Measurements from ENCODE around the gene DNM3. TPM values are rescaled to one million over a fixed set of nuclear protein-coding genes. Genes with fewer than 3 reads are reported as not detected.

The DNM3 gene
- polyA plus RNA-seq, 1 donor = 3.9 TPM

DNA sequence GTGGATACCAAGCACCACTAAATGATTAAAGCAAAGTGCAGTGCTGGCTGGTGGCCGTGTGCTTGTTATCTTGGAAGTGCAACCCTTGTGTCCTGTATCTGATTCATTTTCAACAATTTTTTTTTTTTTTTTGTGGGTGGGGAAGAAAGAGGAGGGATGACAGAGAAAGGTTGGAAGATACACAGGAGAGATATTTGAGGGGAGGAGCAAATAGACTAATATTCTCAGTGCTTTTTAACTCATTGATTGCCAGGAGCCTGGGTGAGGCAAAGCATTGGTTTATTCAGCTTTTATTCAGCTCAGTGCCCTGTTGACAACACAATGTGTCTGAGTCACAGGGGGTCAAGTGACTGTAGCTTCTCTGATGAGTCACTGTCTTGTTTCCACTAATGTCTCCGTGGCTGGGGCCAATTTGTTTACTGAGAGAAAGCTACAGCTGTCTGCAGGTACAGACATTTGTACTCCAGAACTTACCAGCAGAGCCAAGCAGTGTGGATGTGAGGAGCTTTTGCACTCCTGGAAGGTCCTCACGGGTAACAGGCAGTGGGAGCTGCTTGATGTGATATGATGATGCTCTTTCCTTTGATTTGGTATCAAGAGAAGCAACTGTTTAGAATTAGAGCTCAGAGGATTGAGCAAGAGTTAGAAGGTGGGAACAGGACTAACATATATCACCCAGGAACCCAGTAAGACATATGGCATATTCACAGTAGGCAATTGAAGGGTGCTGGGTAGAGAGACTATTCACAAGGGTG lies 23.6 kb upstream of the DNM3 start:
- no peak for DNase-seq

DNA sequence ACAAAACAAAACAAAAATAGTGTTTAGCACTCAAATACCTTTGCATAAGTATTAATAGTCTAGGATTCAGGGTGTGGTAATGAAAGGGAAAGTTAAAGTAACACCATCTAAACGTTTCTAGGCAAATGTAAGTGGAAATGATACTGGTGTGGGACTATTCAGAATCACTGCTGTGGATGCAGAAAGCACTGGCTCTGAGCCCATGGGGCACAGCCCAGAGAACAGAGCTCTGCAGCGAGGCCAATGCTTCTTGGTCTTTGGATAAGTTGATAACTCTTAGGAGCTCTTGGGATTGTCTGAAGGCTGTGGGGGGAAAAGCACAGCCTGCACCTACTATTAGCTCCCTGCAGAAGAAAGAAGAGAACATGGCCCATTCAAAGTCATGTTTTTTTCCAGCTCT lies 21.4 kb upstream of the DNM3 start:
- DNase-seq = no peak

DNA sequence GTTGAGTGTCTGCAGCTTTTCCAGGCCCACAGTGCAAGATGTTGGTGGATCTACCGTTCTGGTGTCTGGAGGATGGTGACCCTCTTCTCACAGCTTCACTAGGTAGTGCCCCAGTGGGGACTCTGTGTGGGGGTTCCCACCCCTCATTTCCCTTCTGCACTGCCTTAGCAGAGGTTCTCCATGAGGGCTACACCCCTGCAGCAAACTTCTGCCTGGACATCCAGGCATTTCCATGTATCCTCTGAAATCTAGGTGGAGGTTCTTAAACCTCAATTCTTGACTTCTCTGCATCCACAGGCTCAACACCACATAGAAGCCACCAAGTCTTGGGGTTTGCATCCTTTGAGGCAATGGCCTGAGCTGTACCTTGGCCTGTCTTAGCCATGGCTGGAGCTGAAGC lies 14.3 kb upstream of the DNM3 start:
- DNase-seq = no peak

DNA sequence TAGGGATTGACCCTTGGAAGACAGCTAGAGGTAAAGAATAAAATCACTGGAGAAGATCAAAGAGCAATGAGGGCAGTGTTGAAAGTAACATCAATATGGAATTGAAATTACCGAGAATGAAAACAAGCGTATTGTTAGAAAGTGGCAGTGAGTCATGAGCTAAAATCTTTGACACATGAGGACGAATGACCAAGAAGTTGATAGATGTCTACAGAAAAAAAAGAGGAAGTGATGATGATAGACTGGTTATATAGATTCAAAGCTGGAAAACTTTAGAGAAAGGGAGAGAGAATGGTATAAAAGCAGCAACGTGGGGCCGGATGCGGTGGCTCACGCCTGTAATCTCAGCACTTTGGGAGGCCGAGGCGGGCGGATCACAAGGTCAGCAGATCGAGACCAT lies 12.5 kb upstream of the DNM3 start:
- DNase-seq = no peak

DNA sequence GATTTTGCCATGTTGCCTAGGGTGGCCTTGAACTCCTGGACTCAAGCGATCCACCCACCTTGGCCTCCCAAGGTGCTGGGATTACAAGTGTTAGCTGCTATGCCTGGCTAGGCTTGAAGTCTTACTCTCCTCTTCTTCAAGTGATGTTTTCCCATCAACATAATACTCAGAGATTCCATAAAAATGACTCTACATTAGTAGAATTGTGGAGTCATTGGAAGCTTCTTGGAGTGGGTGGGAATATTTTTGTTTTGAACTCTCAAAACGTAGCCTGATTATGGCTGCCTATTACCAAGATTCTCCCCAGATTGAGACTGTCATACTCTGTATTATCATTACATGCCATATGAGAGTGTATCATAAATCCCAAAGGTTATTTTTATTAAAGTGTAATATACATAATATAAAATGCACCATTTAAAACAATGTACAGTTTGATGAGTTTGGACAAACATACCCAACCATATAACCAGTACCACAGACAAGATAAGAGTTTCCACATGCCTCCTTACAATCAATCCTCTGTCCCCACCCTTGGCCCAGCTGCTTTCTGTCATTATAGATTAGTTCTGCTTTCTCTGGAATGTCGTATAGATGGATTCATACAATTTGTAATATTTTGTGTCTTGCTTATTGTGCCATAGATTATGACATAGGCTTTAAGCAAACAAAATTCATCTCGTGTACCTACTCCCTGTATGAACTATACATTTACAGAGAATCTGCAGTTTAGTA lies 8.0 kb upstream of the DNM3 start:
- no peak for DNase-seq

DNA sequence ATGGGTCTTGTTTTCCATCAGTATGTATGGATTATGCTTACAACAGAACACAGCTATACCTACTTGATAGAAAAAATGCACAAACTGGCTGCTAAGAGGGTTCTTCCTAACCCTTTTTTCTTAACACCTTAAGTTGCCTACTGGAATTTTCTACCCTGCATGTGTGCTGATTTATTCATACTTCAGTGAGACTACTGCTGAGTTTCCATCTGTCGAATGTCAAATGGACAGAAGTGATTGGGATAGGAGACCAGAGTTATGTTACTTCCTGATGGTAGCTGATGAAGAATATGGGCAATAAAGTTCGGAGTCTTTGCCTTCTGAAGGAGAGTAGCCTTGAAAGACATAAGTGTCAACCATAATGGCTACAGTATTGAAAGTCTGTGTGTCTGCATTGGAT lies 6.5 kb upstream of the DNM3 start:
- DNase-seq = no peak

DNA sequence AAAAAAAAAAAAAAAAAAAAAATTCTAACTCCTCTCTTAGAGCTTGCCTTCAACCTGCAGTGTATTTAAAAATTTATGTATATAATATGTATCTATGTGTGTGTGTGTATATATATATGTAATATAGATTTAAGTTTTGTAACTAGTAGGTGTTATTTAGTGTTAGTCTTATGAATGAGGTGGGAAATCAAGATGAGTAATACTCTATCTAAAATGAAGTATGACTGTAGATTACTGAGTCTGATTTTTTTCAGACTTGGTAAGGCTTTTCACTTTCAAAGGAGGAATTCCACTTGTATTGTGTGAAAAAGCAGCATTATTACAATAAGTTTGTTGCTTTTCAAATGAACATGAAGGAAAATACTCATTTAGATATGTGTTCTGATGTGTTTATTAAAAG lies 5.4 kb upstream of the DNM3 start:
- DNase-seq = no peak

DNA sequence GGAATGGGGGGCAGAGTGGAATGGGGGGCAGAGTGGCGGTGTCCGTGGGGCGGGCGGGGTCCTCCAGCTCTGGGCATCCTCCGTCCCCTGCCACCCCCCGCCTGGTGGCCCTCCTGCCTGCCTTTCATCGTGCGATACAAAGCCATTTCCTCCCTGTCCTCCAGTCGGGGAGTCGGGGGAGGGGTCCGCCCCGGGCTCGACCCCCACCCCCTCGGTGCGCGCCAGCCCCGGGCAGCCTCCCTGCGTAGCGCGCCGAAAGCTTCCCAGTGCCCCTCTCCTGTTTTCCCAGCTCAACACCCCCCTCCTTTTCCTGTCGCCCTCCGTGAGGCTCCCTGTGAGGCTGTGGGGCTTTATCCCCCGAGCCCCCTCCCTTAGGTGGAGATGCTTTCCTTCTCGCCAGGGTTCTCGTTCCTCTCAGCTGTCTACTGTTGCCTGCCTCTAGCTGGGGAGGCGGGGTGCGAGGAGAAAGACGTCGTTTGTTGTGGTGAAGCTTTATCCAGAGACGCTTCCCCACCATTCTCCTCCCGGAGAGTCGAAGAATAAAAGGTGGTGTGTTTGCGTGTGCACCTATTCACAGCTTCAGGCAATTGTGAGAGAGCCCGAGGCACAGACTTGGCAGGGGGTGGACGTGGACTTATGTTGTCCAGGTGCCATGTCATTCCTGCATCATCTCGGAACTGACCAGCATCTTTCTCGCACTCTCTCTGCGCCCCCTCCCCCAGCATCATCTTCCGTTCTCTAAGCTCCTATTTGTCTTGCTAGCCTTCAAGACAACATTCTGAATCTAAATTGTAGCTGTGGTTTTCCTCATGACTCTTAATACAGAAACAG lies 848 bp downstream of the DNM3 start:
- no peak for DNase-seq

DNA sequence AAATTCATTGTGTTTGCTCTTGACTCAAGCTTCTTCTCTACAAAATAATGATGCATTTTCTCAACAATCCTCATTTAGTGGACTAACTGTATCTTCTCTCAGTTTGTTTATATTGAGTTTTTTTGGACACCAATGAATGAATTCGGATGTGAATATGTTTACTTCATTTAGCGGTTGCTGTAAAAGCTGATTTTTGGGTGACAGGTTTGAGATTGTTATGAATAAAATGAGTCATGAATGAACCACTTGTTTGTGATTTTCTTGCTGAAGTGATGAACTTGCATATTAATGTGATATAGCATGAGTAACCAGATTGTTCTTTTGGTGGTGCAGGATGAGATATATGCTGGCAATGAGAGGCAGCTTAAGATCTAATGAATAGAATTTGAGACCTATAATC lies 3.1 kb downstream of the DNM3 start:
- no peak for DNase-seq

DNA sequence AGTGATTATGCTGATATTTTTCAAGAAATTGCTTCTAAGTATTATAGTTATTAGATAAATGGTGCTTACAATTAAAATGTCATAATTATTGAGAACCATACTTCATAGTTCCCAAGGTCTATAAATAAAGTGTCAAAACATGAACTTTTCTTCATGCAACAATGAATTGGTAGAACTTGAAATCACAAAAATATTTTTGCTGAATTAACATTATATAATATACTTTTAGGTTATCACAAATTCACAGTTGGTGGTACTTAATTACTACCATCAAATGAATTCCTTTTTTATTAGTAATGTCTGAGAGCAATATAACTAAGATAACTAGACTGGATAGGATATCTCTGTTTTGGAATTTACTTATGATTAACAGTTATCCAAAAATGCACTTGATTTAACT lies 4.7 kb downstream of the DNM3 start:
- DNase-seq = no peak

DNA sequence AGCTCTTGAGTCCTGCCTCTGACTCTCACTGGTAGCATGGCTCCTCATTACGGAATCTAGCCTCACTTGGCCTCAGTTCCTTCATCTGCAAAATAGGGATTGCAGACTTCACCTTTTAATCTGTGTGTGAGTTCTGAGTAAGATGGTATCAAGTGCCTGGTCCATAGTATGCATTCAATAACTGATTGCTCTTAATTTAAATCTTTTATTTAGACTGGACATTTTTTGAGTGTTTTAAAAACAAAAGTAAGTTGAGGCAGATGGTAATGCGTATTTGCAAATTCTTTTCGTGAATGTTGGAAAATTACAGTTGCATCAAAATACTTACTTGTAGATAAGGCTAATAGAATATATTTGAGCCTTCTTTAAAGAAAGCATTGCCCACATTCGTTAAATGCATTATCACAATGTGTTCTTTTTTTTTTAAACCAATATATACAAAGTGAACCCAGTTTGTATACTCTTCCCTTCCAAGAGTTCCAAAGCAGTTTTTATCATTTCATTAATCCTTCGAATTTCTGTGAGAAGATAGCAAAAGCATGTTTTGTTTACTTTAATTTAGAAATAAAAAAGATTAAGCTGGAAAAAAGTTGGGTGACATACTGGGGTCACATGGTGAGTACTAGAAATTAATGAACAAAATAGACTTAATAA lies 8.1 kb downstream of the DNM3 start:
- no peak for DNase-seq

DNA sequence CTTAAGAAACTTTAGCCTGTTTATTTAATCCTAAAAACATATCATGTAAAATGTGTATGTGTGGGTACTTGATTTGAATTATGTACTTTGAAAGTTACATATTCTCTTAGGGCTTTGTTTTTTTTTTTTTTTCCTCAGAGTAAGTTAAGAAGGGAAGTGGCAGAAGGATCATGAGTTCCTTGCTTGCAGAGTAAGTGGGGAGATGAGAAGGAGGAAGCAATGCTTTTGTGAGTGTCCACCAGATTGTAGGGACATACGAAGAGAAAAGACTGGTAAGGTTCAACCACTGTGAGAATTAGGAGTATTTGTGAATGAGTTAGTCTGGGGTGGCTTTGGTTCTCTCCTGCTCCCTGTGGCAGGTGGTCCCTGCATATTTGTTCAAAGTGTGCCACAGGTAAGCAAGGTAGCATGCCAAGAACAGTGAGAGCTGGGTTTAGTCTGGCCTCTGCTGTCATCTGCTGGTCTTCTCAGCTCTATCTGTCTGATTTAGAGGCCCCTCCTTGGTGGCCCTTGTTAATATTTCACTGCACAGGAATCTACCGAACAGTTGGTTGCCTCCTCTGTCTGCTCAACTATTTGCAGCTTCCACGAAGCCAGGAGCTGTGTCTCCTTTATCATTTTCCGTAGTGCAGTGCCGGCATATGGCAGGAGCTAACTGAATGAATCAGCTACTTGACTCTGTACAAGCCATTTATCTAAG lies 9.5 kb downstream of the DNM3 start:
- DNase-seq = no peak

DNA sequence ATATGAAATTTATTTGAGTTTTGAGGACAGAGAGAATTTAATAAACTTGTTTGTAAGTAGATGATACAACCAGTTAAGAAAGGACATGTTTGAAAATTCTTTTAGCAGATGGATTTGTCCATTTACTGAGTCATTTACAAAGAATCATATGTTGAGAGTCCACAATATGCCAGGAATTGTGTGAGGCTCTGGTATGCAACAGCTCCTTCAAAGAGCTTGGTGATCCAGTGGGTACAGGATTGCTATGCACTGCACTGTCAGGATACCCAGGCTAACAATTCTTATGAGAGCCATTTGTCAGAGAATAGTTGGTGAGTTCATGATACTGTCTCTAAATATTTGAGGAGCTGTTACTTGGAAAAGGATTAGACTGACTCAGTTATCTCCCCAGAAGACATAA lies 11.0 kb downstream of the DNM3 start:
- DNase-seq = no peak

DNA sequence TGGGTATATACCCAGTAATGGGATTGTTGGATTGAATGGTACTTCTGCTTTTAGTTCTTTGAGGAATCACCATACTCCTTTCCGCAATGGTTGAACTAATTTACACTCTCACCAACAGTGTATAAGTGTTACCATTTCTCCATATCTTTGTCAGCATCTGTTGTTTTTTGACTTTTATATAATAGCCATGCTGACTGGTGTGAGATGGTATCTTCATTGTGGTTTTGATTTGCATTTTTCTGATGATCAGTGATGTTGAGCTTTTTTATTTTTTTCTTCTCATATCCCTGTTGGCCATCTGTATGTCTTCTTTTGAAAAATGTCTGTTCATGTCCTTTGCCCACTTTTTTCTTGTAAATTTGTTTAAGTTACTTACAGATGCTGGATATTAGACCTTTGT lies 14.1 kb downstream of the DNM3 start:
- no peak for DNase-seq

DNA sequence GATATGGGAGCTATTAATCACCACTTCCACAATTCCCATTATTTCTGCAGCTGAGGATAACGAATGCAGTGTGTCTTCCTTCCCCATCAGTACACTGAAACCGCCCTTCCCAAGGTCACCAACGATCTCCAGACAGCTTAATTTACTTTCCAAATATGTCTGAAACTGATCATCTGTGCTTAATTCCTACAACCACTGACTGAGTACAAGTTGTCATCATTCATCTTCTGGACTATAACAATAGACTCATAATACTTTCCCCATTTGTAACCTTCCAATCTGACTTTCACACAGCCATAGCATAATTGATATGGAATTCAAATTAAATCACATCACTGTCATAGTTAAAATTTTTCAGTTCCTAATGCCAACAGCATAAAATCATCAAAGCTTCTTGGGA lies 17.4 kb downstream of the DNM3 start:
- DNase-seq = no peak

DNA sequence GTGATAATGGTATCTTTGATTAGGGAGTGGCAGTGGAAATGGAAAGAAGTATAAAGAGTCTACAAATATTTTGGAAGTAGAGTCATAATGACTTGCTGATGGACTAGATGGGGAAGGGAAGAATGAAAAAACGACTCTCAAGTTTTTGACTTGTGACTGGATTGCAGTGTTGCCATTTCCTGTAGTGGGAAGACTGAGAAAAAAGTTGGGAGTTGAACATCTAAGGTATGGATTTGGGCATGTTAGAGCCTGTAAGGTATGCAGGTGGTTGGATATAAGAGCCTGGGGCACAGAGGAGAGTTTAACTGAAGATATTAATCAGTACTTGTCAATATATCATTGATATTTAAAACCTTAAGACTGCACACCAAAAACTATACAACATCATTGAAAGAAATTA lies 19.4 kb downstream of the DNM3 start:
- DNase-seq = no peak

DNA sequence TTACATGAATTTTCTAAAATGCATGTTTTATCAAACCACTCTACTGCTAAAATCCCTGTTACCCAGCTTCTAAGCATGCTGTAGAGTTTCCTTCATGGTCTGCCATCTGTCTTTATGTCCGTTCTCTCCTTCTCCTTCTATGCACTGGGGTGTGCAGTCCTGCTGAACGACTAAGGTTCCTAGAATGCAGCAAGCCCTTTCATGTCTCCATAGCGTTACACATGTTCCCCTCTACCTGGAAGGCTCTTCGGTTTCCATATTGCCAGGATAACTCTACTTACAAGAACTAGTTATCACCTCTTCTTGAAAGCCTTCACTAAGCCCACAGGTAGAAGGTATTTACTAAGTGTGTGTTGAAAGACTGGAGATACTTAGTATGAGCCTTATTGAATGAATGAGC lies 22.2 kb downstream of the DNM3 start:
- DNase-seq = no peak

DNA sequence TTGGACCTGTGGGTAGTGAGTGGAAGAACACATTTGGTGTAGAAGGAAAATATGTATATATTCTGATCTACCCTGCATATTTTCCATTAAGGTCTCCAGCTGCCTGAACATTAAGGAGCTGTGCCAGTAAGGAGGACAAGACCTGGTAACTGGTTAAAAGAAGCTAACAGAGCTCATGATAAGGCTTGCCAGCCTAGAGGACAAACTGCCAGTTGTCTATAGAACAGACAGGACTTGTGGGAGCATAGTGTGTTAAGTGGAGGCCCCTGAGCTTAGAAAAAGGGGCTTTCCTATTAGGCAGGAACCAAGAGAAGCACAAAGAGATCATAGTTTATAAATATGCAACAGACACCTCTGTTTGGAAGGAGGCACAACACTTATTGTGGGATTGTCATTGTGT lies 23.0 kb downstream of the DNM3 start:
- no peak for DNase-seq

DNA sequence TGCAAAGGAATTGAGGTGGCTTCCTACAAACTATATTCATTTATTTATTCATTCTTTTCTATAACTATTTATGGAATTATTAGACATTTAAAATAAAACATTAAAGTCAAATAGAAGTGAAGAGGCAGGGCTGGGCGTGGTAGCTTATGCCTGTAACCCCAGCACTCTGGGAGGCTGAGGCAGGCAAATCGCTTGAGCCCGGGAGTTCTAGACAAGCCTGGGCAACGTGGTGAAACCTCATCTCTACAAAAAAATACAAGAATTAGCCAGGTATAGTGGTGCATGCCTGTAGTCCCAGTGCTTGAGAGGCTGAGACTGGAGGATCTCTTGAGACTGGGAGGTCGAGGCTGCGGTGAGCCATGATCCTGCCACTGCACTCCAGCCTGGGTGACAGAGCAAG lies 23.8 kb downstream of the DNM3 start:
- no peak for DNase-seq

DNA sequence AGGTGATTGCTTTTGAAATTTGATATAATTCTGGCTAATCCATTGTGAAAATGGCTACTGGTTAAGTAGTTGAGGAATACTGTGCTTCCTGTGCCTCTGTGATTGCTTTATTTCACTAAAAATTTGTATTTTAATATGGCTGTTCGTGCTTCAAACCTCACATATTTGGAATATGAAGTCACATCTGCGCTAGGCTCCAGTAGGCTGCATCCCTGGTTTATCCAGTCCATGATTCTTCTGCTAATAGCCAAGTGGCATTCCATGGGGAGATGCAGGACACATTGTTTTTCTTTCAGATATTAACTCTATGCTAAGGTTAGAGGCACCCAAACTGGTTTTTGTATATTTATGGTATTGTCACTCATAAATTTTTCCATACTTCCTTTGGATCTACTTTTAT lies 25.9 kb downstream of the DNM3 start:
- DNase-seq = no peak

DNA sequence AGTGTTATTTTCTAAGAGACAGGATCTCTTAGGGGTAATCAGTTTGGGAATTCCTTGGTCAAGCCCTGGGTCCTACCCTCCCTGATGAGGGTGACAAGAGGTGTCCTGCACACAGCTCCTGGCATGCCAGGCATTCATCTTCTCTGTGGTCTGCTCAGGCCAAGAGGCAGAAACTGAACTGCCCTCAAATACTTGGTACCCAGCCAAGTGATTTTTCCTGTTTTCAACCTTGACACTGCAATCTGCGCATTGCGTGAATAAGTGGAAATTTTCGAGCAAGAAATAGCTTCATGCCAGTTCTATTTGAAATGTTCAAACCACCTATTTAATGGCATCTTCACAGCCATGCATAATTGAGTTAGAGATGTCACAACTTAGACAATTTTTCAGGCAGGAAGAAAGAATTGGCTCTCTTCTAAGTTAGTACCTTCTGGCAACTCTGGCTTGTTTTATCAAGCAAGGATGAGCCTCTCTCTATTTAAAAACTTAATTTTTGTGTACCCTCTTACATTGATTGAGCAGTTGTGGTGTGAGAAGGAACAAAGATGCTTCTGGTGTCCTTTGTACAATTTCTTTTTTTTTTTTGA lies 27.0 kb downstream of the DNM3 start:
- DNase-seq = no peak

DNA sequence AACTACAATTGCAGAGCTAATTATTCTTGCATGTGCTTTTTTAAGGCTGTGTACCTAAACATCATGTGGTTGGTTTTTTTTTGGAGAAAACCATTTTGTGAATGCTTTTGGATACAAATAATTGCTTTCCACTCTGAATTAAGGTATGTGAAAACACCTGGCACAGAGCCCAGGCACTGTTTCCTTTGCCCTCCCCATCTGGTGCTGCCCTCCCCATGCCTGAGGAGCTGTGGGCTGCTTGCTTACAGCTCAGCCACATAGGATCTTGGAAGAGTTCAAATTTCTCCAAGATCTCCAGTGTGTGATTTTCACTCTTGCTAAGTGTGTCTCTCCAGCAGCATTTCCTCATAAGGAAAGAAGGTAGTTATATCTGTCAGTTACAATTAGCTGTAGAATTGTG lies 27.8 kb downstream of the DNM3 start:
- DNase-seq = no peak
